HL-60 (cell line): ENCODE data around the gene CORIN.

ENCODE experiments used
- GABPA ChIP-seq: IDR thresholded peaks from 2 replicates; pipeline ENCODE4 v1.6.1; 2012; ENCODE audit warnings: low read depth
- TF ChIP-seq, protein P1 (sequence below): IDR thresholded peaks from one replicate; pipeline ENCODE4 v1.5.1; 2011; ENCODE audit warnings: low read length, control low read depth, inconsistent platforms; ENCODE audit not compliant: insufficient read depth

DNA sequence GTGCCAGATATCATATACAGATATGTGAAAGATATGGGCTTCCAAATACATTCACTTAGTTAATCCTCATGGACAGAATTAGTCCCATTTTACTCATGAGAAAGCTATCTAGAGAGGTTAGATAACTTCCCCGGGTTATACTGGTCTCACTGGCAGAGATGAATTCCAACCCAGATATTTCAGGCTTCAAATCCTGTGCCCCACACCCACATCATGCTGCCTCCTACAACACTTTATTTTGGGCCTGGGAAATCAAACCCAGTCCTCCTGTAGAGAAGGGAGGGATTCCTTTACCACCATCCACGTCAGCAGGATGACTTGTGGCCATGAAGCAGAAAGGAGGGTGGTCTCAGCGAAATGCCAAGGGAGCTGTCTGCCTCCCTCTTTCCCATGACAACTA is 239.0 kb downstream of the CORIN start:
- no peak for TF ChIP-seq GABPA
- TF ChIP-seq, protein P1, sequence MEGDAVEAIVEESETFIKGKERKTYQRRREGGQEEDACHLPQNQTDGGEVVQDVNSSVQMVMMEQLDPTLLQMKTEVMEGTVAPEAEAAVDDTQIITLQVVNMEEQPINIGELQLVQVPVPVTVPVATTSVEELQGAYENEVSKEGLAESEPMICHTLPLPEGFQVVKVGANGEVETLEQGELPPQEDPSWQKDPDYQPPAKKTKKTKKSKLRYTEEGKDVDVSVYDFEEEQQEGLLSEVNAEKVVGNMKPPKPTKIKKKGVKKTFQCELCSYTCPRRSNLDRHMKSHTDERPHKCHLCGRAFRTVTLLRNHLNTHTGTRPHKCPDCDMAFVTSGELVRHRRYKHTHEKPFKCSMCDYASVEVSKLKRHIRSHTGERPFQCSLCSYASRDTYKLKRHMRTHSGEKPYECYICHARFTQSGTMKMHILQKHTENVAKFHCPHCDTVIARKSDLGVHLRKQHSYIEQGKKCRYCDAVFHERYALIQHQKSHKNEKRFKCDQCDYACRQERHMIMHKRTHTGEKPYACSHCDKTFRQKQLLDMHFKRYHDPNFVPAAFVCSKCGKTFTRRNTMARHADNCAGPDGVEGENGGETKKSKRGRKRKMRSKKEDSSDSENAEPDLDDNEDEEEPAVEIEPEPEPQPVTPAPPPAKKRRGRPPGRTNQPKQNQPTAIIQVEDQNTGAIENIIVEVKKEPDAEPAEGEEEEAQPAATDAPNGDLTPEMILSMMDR: no peak
